NCI-H2227 treated with DMSO at 0.1 percent for 48 hours (cell line): Measurements from ENCODE around the gene CMC1.
A peak's percentile ranks its signal among the peaks of the same experiment; 100 is the strongest.
"Not testable (repeated sequence)": the region's sequence is repeated elsewhere in the genome, so short reads cannot be mapped to it uniquely, and the experiment has no call there.

Experiments
- DNase-seq: peaks from one replicate; lab custom pipeline; 2025; lab: John Stamatoyannopoulos, UW

CMC1 gene

DNA sequence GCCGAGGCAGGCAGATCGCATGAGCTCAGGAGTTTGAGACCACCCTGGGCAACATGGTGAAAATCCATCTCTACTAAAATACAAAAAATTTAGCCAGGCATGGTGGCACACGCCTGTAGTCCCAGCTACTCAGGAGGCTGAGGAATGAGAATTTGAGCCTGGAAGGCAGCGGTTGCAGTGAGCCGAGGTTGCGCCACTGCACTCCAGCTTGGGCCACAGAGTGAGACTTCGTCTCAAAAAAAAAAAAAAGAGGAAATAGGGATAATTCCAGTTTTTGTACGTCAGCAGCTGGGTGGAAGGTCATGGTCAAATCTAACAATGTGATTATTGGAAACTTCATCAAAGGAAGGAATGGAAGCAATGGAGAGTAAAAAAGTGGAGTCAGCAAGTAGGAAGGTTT is 3.1 kb downstream of the CMC1 start:
- no peak for DNase-seq

- no peak for DNase-seq
These were observed 5.9 kb downstream of the CMC1 start for GRCh38 chr3:28247286-28247685.

GRCh38 chr3:28250999-28251398 is 9.6 kb downstream of the CMC1 start:
- DNase-seq = no peak

DNA sequence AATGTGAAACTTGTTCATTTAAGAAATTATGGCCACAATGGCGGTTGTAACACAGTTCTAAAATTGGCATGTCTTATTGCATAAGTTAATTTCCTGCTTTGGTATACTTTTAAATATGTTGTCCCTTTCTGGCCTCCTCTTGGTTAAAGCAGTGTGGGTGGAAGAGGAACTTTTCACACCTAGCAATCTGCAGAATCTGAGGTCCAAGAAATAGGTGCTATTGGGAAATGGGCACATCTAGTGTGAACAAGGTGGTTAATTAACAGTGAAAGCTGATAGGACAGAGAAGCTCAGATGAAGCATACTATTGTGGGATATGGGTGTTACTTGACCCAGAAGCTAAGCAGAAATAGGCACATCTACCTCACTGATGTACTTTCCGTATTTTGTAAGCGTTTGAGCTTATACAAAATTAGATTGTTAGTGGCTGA is 10.6 kb downstream of the CMC1 start:
- DNase-seq = no peak

GRCh38 chr3:28253040-28253715 is 11.8 kb downstream of the CMC1 start:
- DNase-seq = no peak

- DNase-seq = no peak
These were observed 20.6 kb downstream of the CMC1 start for GRCh38 chr3:28262001-28262400.

GRCh38 chr3:28265641-28266040 is 24.2 kb downstream of the CMC1 start:
- DNase-seq = no peak

DNA sequence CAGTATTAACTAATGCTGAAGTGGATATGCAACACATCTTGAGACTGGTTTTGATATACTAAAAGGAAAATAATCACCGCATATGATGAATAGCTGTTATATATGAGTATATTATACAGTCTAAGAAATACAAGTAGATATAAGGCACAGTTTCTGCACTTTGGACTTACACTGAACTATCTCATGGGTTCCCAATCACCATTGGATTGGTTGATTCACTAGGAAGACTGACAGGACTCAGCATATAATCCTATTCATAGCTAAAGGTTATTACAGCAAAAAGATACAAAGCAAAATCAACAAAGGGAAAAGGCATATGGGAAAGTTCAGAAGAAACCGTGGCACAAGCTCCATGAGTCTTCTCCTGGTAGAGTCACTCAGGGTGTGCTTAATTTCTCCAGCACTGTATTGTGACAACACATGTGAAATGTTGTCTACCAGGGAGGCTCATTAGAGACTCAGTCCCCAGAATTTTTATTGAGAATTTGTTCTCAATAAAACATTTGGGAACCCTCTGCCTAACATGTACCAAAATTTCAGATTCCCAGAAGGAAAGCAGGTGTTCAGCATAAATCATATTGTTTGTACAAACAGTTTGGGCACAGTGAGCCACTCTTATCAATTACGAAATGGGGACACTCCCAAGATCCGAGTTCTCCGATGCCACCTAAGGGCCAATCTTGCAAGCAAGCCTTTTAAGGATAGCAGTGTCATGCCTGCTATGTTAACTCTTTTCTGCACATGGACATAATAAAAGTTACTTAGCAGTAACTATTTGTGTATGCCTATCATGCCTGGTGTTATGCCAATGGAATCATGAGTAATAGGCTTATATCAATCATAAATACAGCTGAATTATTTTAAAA is 26.8 kb downstream of the CMC1 start:
- DNase-seq = no peak

DNA sequence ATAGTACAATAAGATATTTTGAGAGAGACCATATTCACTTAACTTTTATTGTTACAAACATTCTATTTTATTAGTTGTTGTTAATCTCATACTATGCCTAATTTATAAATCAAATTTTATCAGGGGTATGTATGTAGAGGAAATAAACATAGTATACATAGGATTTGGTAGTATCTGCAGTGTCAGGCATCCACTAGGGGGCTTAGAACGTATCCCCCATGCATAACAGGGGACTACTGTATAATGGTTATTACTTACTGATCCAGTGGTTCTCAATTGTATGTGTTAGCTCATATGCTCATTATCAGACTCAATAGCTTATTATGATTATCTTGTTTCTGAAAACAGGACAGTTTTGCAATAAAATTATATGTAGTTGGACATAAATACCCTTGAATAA is 27.6 kb downstream of the CMC1 start:
- no peak for DNase-seq

DNA sequence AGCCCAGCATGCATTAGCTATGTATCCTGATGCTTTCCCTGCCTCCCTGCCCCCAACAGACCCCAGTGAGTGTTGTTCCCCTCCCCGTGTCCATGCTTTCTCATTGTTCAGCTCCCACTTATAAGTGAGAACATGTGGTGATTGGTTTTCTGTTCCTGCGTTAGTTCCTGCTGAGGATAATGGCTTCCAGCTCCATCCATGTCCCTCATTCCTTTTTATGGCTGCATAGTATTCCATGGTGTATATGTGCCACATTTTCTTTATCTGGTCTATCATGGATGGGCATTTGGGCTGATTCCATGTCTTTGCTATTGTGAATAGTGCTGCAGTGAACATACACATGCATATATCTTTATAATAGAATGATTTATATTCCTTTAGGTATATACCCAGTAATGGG is 28.5 kb downstream of the CMC1 start:
- DNase-seq = not testable (repeated sequence)

DNA sequence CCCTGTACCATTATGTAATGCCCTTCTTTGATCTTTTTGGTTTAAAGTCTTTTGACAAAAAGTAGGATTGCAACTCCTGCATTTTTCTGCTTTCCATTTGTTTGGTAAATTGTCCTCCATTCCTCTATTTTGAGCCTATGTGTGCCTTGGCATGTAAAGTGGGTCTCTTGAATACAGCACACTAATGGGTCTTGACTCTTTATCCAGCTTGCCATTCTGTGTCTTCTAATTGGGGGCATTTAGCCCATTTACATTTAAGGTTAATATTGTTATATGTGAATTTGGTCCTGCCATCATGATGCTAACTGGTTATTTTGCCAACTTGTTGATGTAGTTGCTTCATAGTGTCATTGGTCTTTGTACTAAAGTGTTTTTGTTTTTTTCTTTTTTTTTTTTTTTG is 32.4 kb downstream of the CMC1 start:
- no peak for DNase-seq

GRCh38 chr3:28278918-28279317 is 37.5 kb downstream of the CMC1 start:
- no peak for DNase-seq

DNA sequence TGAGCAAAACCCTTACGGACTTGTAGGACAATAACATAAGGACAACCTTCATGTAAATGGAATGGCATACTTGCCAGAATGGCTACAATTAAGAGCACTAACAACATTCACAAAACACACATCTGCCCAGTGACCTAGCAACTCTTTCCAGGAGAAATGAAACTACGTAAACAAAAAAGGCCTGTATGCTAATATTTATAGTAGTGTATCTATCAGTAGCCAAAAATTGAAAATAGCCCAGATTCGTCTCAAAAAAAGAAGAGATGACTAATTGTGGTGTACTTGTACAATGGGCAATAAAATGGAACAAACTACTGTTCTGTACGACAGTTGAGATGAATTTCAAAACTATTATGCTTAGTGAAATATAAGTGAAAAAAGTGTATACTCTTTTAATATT is 38.4 kb downstream of the CMC1 start:
- no peak for DNase-seq

DNA sequence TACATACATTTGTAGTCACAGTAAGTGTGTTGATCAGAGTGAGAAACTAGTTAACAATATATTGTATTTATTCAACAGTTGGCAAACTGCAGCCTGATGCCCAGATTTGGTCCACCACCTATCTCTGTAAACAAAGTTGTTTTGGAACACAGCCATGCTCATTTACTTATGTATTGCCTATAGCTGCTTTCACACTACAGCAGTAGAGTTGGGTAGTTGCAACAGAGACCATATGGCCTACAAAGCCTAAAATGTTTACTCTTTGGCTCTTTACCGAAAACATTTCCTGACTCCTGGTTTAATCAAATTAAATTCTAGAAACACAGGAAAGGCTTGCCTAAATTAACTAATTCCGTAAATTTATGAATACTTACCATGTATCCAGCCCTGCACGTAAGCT is 39.4 kb downstream of the CMC1 start:
- no peak for DNase-seq

GRCh38 chr3:28286595-28286994 is 45.2 kb downstream of the CMC1 start:
- DNase-seq = peak; percentile 7

DNA sequence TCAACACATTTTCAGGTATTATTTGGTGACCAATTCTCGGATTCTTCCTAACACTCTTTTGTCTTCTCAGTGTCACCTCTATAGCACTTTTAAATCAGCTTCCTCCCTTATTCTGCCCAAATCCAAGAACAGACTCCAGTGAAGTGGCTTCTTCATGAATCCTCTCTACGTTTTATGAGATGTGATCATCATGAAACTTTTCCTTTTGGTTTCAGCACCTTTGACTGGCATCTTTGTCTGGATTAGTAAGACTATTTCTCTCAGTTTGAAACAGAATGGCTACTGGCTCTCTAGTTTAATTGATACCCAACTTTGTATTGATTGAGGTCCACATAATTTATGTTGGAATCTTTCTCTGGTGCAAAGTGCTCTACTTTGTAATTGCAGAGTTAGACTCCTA is 45.6 kb downstream of the CMC1 start:
- no peak for DNase-seq

DNA sequence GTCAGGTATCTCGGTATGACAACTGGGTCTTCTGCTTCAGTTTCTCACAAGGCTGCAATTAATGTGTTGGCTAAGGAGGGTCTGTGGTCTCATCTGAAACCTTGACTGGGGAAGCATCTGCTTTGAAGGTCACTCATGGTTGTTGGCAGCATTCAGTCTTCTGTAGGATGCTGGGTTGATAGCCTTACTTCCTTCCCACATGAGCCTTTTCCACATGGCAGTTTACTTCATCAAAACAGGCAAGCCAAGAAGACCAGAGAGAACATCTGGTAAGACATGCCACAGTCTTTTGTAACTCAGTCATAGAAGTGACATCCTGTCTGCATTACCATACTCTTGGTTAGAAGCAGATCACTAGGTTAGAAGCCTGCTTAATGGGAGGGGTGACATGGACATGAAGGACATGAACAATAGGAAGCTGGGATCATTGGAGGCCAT is 49.5 kb downstream of the CMC1 start:
- DNase-seq = no peak

DNA sequence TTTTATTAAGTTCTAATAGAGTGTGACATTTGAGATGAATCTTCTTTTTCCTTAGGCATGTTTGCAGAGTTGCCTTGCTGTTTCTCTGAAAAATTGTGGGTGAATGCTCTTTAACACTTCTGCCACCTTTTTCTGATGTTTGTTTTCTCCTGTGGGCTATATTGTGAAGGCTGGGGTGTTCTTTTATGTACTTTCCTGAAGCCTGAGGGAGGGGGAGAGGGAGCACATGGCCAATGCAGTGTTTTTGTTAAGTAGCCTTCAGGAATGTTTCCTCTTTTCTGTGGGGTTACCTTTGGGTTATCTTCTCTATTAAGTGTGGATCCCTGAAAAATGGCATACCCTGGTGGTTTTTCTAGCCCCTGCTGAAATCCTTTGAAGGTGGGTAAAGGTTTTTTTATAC is 50.2 kb downstream of the CMC1 start:
- DNase-seq = no peak

DNA sequence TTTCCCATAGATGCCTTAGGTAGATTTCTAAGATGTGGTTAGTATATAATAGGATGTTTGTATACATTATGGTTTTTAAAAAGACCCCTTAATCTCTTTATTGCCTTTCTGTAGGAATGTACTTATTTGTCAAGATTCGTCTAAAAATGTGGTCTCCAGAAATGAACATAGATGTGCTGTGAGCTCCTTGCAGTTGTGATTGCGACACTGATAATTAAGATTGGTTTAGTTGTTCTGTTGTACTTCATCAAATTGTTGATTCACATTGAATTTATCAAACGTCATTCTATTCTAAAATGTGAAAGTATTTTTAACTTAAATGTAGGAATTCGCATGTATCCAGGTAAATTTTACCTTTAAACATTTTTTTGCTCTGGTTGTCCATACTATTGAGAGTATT is 51.2 kb downstream of the CMC1 start:
- no peak for DNase-seq

DNA sequence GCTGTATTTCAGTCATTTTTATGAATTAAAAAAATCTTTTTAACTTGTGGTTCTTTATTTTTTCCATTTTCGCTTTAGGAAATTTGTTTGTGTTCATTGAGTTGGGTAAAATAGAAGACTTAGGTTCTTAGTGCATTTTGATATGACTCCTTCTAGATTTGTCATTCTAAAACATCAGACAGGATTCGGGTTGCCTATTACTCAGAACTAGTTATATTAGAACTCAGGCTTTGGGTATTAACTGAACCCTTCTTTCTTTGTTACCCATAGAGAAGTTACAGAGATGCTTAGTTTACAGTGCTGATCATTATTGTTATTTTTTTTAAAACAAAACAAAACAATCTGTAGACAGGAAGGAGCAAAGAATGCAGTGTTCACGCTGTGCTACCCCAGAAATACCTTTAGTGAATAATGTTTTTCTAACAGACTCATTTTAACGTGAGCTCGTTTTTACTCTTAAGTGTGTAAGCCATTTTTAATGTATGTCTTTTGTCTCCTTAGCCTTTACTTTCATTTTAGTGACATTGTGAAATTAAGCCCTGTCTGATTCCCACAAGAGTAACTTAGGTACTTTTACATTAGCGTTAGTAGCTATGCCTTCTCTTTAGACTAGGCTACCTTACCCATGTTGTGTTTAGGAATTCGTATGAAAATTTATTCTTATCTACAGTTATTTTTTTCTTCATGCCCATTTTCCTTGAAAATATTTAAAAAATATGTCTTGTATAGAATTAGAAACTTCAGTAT is 53.4 kb downstream of the CMC1 start:
- no peak for DNase-seq

GRCh38 chr3:28295898-28296490 is 54.6 kb downstream of the CMC1 start:
- no peak for DNase-seq

GRCh38 chr3:28299705-28300104 is 58.3 kb downstream of the CMC1 start:
- DNase-seq = no peak
